Adipose tissue (tissue), 3 donors: ENCODE data around the gene CGNL1. TPM values are rescaled to one million over a fixed set of nuclear protein-coding genes. Genes with fewer than 3 reads are reported as not detected.

ENCODE experiments used
- H3K27ac ChIP-seq: one replicate; pipeline ENCODE4 v1.5.1; 2013; ENCODE audit warnings: low read depth, low read length
- WGBS, 3 donors: extraction: QIAGEN DNeasy Blood & Tissue Kit; methylation state at CpG; one replicate each; pipeline ENCODE4 v1.1.7; 2013; 5-methylcytosine and 5-hydroxymethylcytosine counted together
- polyA plus RNA-seq, 3 donors: library from polyadenylated mRNA; stranded (reverse); fragments of 200-250 nt; gene quantifications; one replicate each; pipeline ENCODE4 v1.2.3, GENCODE V29; 2013
- donor health status: healthy with polysubstance abuse.
- donor health status: Bipolar disorder and iron deficiency.
- donor health status: healthy.

The CGNL1 gene
- polyA plus RNA-seq, 3 donors = 2.2 to 12.9 (median 10.3) TPM

GRCh38 chr15:57380854-57381253 is 4.5 kb downstream of the CGNL1 start:
- 59 to 96% (median 96%) methylated on average over 2 of the region's 2 CpGs for WGBS, 3 donors
- H3K27ac ChIP-seq = no peak overlapping the region

- H3K27ac ChIP-seq = no peak overlapping the region
- WGBS, 3 donors = 28 to 73% (median 62%) methylated on average over 7 of the region's 7 CpGs
Observed at GRCh38 chr15:57382215-57382614, 5.9 kb downstream of the CGNL1 start.

DNA sequence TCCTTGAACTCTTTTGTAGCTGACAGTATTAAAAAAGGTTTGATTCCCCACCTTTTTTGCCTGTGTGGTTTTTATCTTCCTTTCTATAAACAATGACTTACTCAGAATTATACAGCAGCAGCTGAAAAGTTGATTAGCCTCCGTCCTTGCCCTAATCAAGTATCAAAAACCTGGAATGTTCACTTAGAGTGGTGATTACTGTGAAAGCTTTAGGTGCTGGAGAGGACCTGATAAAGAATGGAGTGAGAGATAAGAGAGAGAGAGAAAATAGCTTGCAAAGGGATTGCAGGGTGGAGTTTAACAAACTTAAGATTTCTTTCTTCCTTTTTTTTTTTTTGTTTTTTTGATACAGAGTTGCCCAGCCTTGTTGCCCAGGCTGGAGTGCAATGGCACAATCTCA is 6.7 kb downstream of the CGNL1 start:
- H3K27ac ChIP-seq = no peak overlapping the region
- WGBS, 3 donors = 30 to 87% (median 80%) methylated on average over 1 of the region's 1 CpG

DNA sequence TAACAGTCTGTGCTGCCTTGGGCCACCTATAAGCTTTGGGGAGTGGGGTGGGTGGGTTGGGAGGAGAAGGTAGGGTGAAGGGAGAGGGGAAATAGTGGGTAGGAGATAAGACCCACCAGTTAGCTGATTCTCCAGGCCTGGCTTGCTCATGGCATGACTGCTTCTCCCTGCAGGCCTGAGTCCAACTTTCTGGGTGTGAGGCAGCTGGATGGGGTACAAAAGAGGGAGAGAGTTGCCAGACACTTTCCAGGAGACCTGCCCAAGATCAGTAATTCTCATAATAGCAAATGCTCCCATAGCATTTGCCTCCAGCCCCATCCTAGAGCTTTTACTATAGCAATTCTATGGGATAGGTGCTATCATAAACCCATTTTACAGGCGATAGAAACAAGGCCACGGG is 7.7 kb downstream of the CGNL1 start:
- H3K27ac ChIP-seq = no peak overlapping the region
- 56 to 86% (median 85%) methylated on average over 2 of the region's 2 CpGs for whole genome bisulfite sequencing, 3 donors

GRCh38 chr15:57384816-57385215 is 8.5 kb downstream of the CGNL1 start:
- no peak overlapping the region for H3K27ac ChIP-seq
- 73 to 89% (median 74%) methylated on average over 2 of the region's 2 CpGs for WGBS, 3 donors

DNA sequence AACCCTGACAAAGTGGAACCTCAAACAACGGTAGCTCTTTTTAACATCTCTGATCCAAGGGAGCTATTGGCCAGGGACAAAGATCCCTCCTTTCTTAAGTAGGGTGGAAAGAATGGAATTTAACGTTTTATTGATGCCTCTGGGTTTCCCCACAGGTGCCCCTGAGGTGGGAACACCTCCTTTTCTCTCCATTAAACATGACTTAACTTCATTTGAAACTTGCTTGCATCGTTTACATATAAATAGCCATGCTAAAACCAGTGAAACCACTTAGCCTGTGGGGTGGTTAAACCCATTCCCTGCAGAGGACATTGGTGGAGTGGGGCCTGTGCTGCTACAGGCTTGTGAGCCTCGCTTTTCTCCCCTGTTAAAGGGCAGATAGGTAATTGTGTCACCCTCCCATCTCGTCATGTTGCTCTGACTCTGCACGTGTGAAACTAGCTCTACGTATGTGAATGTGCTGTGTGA is 9.7 kb downstream of the CGNL1 start:
- WGBS, 3 donors = 82 to 89% (median 87%) methylated on average over 7 of the region's 7 CpGs
- H3K27ac ChIP-seq = no peak overlapping the region

- H3K27ac ChIP-seq = no peak overlapping the region
- WGBS, 3 donors = 71 to 87% (median 78%) methylated on average over 4 of the region's 4 CpGs
Observed at GRCh38 chr15:57386976-57387375, 10.7 kb downstream of the CGNL1 start.

DNA sequence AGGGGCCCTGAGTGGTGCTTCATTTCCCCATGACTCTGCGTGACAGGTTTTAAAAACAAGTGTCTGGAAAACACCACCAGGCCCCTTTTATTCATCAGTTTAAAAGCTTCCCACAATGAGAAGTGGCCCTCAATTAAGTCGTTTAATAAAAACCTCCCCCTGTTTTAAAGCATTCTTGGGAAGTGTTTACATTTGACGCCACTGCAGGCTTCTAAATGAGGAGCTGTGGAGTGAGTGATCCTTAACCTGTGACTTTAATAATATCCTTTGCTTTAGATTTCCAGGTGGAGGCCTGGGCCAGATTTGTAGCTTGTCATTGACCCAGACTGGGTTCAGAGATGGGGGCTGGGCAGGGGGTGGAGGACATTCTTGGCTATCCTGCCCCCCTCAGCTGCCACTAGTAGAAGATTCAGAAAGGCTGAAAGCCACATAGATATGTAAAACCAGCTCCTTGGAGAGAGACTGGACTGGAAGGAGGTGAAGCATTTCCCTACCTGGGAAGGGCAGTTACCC is 11.3 kb downstream of the CGNL1 start:
- 50 to 74% (median 72%) methylated on average over 3 of the region's 3 CpGs for WGBS, 3 donors

GRCh38 chr15:57388464-57388863 is 12.2 kb downstream of the CGNL1 start:
- no peak overlapping the region for H3K27ac ChIP-seq
- 26 to 80% (median 74%) methylated on average over 6 of the region's 6 CpGs for WGBS, 3 donors

More for the DNA sequence above, 11.3 kb downstream of the CGNL1 start:
- no peak overlapping the region for H3K27ac ChIP-seq

DNA sequence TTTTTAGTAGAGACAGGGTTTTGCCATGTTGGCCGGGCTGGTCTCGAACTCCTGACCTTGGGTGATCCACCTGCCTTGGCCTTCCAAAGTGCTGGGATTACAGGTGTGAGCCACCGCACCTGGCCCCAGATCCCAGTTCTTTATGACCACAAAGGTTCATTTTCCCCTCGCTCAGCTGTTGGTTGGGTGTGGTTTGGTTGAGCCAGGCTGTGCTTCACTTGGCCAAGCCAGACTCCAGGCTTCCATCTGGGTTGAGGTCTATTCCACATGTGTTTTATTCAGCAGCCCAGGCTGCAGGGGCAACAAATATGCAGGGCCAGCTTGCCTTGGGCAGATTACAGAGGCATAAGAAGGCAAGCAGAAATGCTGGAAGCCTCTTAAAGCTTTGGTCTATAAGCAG is 13.7 kb downstream of the CGNL1 start:
- WGBS, 3 donors = 73 to 94% (median 88%) methylated on average over 4 of the region's 4 CpGs

GRCh38 chr15:57390583-57390982 is 14.3 kb downstream of the CGNL1 start:
- 93 to 96% (median 95%) methylated on average over 8 of the region's 8 CpGs for WGBS, 3 donors
- H3K27ac ChIP-seq = no peak overlapping the region

More for the DNA sequence above, 13.7 kb downstream of the CGNL1 start:
- H3K27ac ChIP-seq = no peak overlapping the region

DNA sequence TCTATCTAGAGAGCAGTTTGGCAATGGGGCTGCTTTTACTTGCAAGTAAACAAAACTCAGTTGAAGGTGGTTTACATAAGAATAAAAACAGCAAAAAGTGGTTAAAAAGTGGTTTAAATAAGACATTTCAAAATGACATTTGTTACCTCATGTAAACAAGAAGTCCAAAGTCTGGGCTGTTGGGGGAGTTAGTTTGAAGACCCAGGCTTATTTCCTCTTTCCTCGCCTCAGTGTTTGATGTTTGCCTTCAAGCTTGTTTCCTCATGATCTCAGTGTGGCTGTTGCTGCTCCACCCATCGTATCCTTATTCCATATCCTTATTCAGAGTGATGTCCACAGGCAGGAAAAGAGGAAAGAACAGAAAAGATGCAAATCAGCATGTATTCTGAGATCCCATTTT is 15.2 kb downstream of the CGNL1 start:
- 93% methylated on average over 2 of the region's 2 CpGs for WGBS, 3 donors
- no peak overlapping the region for H3K27ac ChIP-seq

DNA sequence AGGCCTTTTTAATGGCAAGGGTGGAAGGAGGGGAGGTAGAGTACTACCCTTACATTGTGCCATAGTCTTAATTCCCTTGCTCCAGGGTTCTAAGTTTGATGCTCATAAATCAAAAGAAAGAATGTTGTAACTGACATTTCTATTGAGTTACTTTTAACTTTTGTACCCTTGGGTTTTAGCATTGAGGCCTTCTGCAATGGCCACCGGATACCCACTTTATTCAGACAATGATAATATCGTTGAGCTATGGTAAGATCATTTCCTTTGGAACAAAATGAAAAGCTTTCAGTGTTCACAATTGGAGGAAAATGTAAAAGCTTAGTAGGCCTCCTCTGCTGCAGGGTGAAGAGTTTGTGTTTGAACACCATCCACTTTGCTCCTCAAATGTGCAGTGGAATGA is 16.8 kb downstream of the CGNL1 start:
- H3K27ac ChIP-seq = no peak overlapping the region
- 38 to 60% (median 49%) methylated on average over 2 of the region's 2 CpGs for WGBS, 3 donors

GRCh38 chr15:57395292-57395691 is 19.0 kb downstream of the CGNL1 start:
- no peak overlapping the region for H3K27ac ChIP-seq
- WGBS, 3 donors = 46 to 59% (median 57%) methylated on average over 6 of the region's 6 CpGs

DNA sequence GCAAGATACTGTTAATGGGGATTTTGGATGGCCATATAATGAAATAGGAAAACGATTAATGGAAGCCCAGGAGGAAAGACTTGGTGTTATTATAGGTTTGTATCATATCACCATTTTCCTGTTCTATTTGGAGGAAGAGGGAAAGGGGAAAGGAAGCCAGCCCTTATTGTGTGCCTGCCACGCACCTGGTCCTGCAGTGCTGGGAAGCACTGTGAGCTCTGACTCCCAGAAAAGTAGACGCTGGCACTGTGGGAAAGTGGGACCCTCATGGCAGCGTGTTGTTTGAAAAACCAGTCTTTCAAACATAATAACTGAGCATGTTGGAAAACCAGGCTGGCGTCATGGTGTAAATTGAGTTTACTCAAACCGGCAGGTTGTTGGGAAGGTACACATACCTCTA is 22.0 kb downstream of the CGNL1 start:
- no peak overlapping the region for H3K27ac ChIP-seq
- 61 to 86% (median 73%) methylated on average over 6 of the region's 6 CpGs for WGBS, 3 donors

GRCh38 chr15:57401546-57401945 is 25.2 kb downstream of the CGNL1 start:
- WGBS, 3 donors = 92 to 98% (median 98%) methylated on average over 1 of the region's 1 CpG

DNA sequence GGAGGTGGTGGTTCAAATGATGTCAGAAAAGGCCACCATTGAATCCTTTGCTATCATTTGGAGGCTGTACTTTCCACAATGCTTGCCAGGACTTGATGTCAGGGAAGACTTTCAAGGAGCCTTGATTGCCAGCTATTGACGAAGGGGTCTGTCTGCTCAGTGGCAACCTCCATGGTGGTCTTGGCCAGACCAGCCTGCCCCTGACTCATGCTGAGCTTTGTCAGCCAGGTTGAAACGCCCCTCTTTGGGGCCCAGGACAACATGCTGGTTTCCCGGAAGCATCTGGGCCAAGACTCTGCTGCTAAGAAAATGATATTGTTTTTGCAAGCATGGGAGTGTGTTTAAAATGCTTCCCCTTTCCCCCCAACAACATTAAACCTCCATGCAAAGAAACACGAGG is 26.7 kb downstream of the CGNL1 start:
- WGBS, 3 donors = 43 to 50% (median 48%) methylated on average over 4 of the region's 4 CpGs

More at GRCh38 chr15:57401546-57401945, 25.2 kb downstream of the CGNL1 start:
- H3K27ac ChIP-seq = no peak overlapping the region

DNA sequence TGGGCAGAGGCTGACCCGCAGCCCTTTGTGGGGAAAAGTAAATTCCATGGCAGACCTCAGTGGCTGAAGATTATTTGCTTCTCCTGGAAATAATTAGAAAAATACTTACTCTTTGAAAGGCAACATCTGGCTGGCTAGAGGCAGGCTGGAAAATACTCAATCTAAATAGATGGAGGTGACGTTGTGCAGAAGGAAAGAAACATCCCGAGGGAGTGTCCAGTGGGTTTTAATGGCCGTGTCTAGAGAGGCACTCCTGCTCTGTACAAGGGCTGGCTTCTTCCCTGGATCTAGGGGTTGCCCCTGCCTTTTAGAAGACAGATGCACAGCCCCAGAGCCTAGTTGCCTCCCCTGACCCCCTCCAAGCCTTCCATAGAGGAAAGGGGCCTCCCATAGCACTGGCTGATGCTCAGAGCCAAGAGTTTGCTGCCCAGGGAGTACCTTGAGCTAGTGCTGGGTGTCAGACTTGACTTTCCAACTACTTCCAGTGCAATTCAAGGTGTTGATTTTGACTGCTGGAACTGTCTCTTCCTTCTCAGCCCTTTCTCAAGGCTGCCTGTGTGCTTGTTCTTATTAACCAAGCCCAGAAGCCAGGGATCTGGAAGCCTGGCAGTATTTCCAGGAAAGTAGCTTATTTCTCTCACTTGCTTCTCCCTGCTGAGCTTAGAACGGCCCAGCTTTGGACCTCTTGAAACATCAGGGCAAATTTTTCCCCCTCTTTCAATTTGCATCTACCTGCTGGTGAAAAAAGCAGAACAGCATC is 27.4 kb downstream of the CGNL1 start:
- H3K27ac ChIP-seq = no peak overlapping the region
- WGBS, 3 donors = 62 to 78% (median 74%) methylated on average over 5 of the region's 5 CpGs

More for the DNA sequence above, 26.7 kb downstream of the CGNL1 start:
- no peak overlapping the region for H3K27ac ChIP-seq

GRCh38 chr15:57405133-57405532 is 28.8 kb downstream of the CGNL1 start:
- 71 to 82% (median 71%) methylated on average over 5 of the region's 5 CpGs for WGBS, 3 donors
- no peak overlapping the region for H3K27ac ChIP-seq
